Nephron progenitor cell (in vitro differentiated cells): ENCODE data around the gene MCTP1.

Source experiments
- DNase-seq: peaks from one replicate; pipeline ENCODE4 v3.0.0; 2021
- H3K27ac Mint-ChIP-seq: 2 replicates; pipeline ENCODE4 v1.8.0; 2021; ENCODE audit warnings: mild to moderate bottlenecking, moderate library complexity, mixed read lengths
- H3K27me3 Mint-ChIP-seq: 2 replicates; pipeline ENCODE4 v1.8.0; 2021; ENCODE audit warnings: mild to moderate bottlenecking, low read depth, mixed read lengths; ENCODE audit not compliant: poor library complexity
- H3K36me3 Mint-ChIP-seq: 2 replicates; pipeline ENCODE4 v1.8.0; 2021; ENCODE audit warnings: low read depth, mixed read lengths
- H3K4me1 Mint-ChIP-seq: 2 replicates; pipeline ENCODE4 v1.8.0; 2021; ENCODE audit warnings: mixed read lengths
- H3K4me3 Mint-ChIP-seq: 2 replicates; pipeline ENCODE4 v1.8.0; 2021; ENCODE audit warnings: mild to moderate bottlenecking, moderate library complexity, mixed read lengths
- H3K9me3 Mint-ChIP-seq: 2 replicates; pipeline ENCODE4 v1.8.0; 2021; ENCODE audit warnings: mild to moderate bottlenecking, moderate library complexity, mixed read lengths
- CTCF ChIP-seq: fragments of 200-600 bp; sonication (generic); IDR thresholded peaks from 2 replicates; pipeline ENCODE4 v1.5.0; 2021; ENCODE audit warnings: antibody characterized with exemption

The MCTP1 gene

GRCh38 chr5:94793113-94793815, 491.6 kb downstream of the MCTP1 start:
- H3K4me1 Mint-ChIP-seq = no peaks in the 10 kb centered on the region
- no peak overlapping the region for H3K27ac Mint-ChIP-seq
- no peaks in the 10 kb centered on the region for H3K36me3 Mint-ChIP-seq
- no peak overlapping the region for H3K4me3 Mint-ChIP-seq
- DNase-seq = no peak
- TF ChIP-seq CTCF = no peak
- H3K27me3 Mint-ChIP-seq = peaks cover 4% of the 10 kb centered on the region
- no peaks in the 10 kb centered on the region for H3K9me3 Mint-ChIP-seq

- no peak for DNase-seq
- TF ChIP-seq CTCF = no peak
- no peaks in the 10 kb centered on the region for H3K36me3 Mint-ChIP-seq
- H3K9me3 Mint-ChIP-seq = no peaks in the 10 kb centered on the region
- peaks cover 8% of the 10 kb centered on the region for H3K27me3 Mint-ChIP-seq
- H3K4me3 Mint-ChIP-seq = no peak overlapping the region
- H3K4me1 Mint-ChIP-seq = peaks cover 3% of the 10 kb centered on the region
- H3K27ac Mint-ChIP-seq = no peak overlapping the region
Measured at GRCh38 chr5:94791829-94792228, 493.1 kb downstream of the MCTP1 start.

- H3K4me1 Mint-ChIP-seq = peaks cover 6% of the 10 kb centered on the region
- DNase-seq = no peak
- H3K27me3 Mint-ChIP-seq = peaks cover 8% of the 10 kb centered on the region
- no peaks in the 10 kb centered on the region for H3K36me3 Mint-ChIP-seq
- H3K4me3 Mint-ChIP-seq = no peak overlapping the region
- no peak for TF ChIP-seq CTCF
- H3K27ac Mint-ChIP-seq = no peak overlapping the region
- H3K9me3 Mint-ChIP-seq = no peaks in the 10 kb centered on the region
Measured at GRCh38 chr5:94788527-94788926, 496.4 kb downstream of the MCTP1 start.

GRCh38 chr5:94784536-94785505, 500.1 kb downstream of the MCTP1 start:
- H3K36me3 Mint-ChIP-seq = no peaks in the 10 kb centered on the region
- peak; percentile 27 for TF ChIP-seq CTCF

GRCh38 chr5:94782383-94782782, 502.5 kb downstream of the MCTP1 start:
- Mint-ChIP-seq H3K27me3 (peaks cover 4% of the 10 kb centered on the region), H3K9me3 (no peaks in the 10 kb centered on the region), H3K4me1 (peaks cover 47% of the 10 kb centered on the region), H3K4me3 (no peak overlapping the region), H3K36me3 (no peaks in the 10 kb centered on the region), H3K27ac (peak overlapping the region; percentile 26)
- no peak for DNase-seq
- no peak for TF ChIP-seq CTCF

More at GRCh38 chr5:94784536-94785505, 500.1 kb downstream of the MCTP1 start:
- no peak for DNase-seq
- no peaks in the 10 kb centered on the region for H3K9me3 Mint-ChIP-seq
- H3K4me3 Mint-ChIP-seq = no peak overlapping the region
- H3K27me3 Mint-ChIP-seq = peaks cover 4% of the 10 kb centered on the region
- no peak overlapping the region for H3K27ac Mint-ChIP-seq
- H3K4me1 Mint-ChIP-seq = peaks cover 27% of the 10 kb centered on the region
